GM13977 (cell line): ENCODE measurements around the gene MEIS2.

Experiments
- DNase-seq: peaks from one replicate; pipeline ENCODE4 v3.0.0; 2012; ENCODE audit warnings: low spot score
- CTCF ChIP-seq: IDR thresholded peaks from 2 replicates; pipeline ENCODE4 v1.5.1; 2012; ENCODE audit warnings: mild to moderate bottlenecking, control low read depth; ENCODE audit not compliant: insufficient read depth; ENCODE audit errors: extremely low read depth, missing control alignments
- in situ Hi-C: fragments of 300-500 bp; cut with MboI; formaldehyde crosslinking; loops from one replicate; pipeline ENCODE4 v1.12.0; 2022; ENCODE audit warnings: low sequenced_read_pairs, low pct_unique_long_range_greater_than_20kb, mixed read lengths, inconsistent platforms; ENCODE audit not compliant: unreplicated experiment

The MEIS2 gene

GRCh38 chr15:37102305-37103162 is 2.2 kb upstream of the MEIS2 start:
- in situ Hi-C loops: loop anchor here (10.0 to 25.0 kb wide), 4 partner anchors 218 to 1815 kb away; no protein-coding TSS in a partner anchor
- TF ChIP-seq CTCF: no peak
- no peak for DNase-seq

- DNase-seq: no peak
- no peak for TF ChIP-seq CTCF
- in situ Hi-C loops: loop anchor here (10.0 to 25.0 kb wide), 4 partner anchors 217 to 1815 kb away; no protein-coding TSS in a partner anchor
Observed at GRCh38 chr15:37101980-37102304, 1.6 kb upstream of the MEIS2 start.

- DNase-seq: peak; percentile 73
- in situ Hi-C loops: loop anchor here (10.0 to 25.0 kb wide), 4 partner anchors 216 to 1814 kb away; no protein-coding TSS in a partner anchor
- no peak for TF ChIP-seq CTCF
Observed at GRCh38 chr15:37100966-37101215, 542 bp upstream of the MEIS2 start.

- in situ Hi-C loops: loop anchor here (10.0 to 25.0 kb wide), 4 partner anchors 215 to 1812 kb away; no protein-coding TSS in a partner anchor
- no peak for TF ChIP-seq CTCF
- peak; percentile 46 for DNase-seq
Observed at GRCh38 chr15:37099319-37100108, 835 bp downstream of the MEIS2 start.

- no peak for TF ChIP-seq CTCF
- in situ Hi-C loops: no loop called here
- peak; percentile 71 for DNase-seq
Observed at GRCh38 chr15:37098468-37099318, 1.7 kb downstream of the MEIS2 start.

- in situ Hi-C loops: no loop called here
- no peak for TF ChIP-seq CTCF
- DNase-seq: no peak
Observed at GRCh38 chr15:37097144-37097919, 3.0 kb downstream of the MEIS2 start.
